Tibial nerve (tissue), 4 donors: Measurements from ENCODE around the gene PDZD2.

Experiments used
- CTCF ChIP-seq, 5 experiments: fragments of 200-600 bp in 3 of 5; fragments of 450-650 bp in 2 of 5; sonication (generic) in 3 of 5; IDR thresholded peaks; one replicate each; pipeline ENCODE4 v1.5.1; 2016 to 2019; ENCODE audit warnings: antibody characterized with exemption in 5 of 5, mild to moderate bottlenecking in 3 of 5, moderate library complexity in 2 of 5
- EP300 ChIP-seq, 2 donors: sonication (generic); formaldehyde crosslinking; IDR thresholded peaks; one replicate each; pipeline ENCODE4 v1.6.1; 2017; ENCODE audit warnings: antibody characterized with exemption in 2 of 2, mild to moderate bottlenecking in 1 of 2
- POLR2A ChIP-seq, 2 donors: fragments of 450-650 bp; IDR thresholded peaks; one replicate each; pipeline ENCODE4 v1.6.1; 2017; ENCODE audit warnings: antibody characterized with exemption in 2 of 2, mild to moderate bottlenecking in 2 of 2, moderate library complexity in 2 of 2

- TF ChIP-seq POLR2A (IDR thresholded peaks at IDR 0.05) = no peak
- TF ChIP-seq CTCF (IDR thresholded peaks at IDR 0.05) = no peak
- no peak for TF ChIP-seq EP300 (IDR thresholded peaks at IDR 0.05)
Observed at GRCh38 chr5:32147236-32147635, 508.3 kb downstream of the PDZD2 start.
